ENCODE data around the gene PRM2.

Gene PRM2

DNA sequence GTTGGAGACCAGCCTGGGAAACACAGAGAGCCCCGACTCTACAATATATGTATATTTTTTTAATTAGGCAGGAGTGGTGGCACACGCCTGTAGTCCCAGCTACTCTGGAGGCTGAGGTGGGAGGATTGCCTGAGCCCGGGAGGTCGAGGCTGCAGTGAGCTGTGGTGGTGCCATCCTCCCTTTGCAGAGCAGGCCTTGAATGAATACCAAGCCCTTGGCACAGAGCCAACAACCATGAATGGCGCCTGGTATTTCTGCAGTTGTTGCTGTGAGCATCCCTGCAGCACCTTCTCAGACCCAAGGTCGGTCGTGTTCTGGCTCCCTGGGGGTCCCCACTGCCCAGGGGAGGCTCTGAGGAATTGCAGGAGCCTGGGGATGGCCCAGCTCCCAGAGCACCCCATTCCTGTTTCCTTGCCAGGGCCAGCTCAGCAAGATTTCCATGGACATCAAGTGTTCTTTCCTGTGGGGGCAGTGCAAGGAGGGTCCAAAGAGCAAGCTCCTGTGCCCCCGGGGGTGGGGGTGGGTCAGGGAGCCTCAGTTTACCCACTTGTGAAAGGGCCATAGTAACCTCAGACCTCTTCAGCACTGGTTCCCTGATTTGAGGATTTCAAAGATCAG, 43.4 kb upstream of the PRM2 start:
- DNase-seq (ENCODE audit: low read depth), result no peak
- TF ChIP-seq CTCF (conservative IDR thresholded peaks at IDR 0.05; ENCODE audit: control insufficient read depth, insufficient read depth, low read depth, low read length), result no peak

DNA sequence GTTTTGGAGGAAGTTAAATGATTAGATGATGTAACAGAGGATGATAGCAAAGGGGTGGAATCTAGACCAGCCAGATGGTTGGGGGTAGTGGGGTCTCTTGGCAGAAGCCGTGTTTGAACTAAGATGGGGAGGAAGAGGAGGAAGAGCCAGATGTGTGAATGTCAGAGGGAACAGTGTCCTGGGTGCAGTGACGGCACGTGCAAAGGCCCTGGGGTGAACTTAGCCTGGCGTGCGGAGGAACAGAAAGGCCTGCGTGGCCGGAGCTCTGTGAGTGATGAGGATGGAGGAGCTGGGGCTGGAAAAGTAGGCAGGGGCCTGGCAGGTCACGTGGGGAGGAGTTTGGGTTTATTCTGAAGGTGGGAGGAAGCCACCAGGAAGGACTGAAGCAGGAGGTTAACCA, 42.5 kb upstream of the PRM2 start:
- no peak for TF ChIP-seq CTCF (conservative IDR thresholded peaks at IDR 0.05; ENCODE audit: control insufficient read depth, insufficient read depth, low read depth, low read length)
- no peak overlapping the region for H3K4me3 ChIP-seq (ENCODE audit: control insufficient read depth, low read depth, low read length)
- DNase-seq (ENCODE audit: low read depth), result no peak

More for the DNA sequence above, 43.4 kb upstream of the PRM2 start:
- H3K4me3 ChIP-seq (ENCODE audit: control insufficient read depth, low read depth, low read length), result no peak overlapping the region

GRCh38 chr16:11316331-11317015, 40.2 kb upstream of the PRM2 start:
- DNase-seq (ENCODE audit: low read depth), result no peak
- TF ChIP-seq CTCF (conservative IDR thresholded peaks at IDR 0.05; ENCODE audit: control insufficient read depth, insufficient read depth, low read depth, low read length), result no peak
- H3K4me3 ChIP-seq (ENCODE audit: control insufficient read depth, low read depth, low read length), result no peak overlapping the region

- TF ChIP-seq CTCF (conservative IDR thresholded peaks at IDR 0.05; ENCODE audit: control insufficient read depth, insufficient read depth, low read depth, low read length), result no peak
These were observed 39.2 kb upstream of the PRM2 start for GRCh38 chr16:11315510-11315909.

GRCh38 chr16:11314309-11314894, 38.1 kb upstream of the PRM2 start:
- no peak for TF ChIP-seq CTCF (conservative IDR thresholded peaks at IDR 0.05; ENCODE audit: control insufficient read depth, insufficient read depth, low read depth, low read length)
- H3K4me3 ChIP-seq (ENCODE audit: control insufficient read depth, low read depth, low read length), result no peak overlapping the region
- no peak for DNase-seq (ENCODE audit: low read depth)

More at GRCh38 chr16:11315510-11315909, 39.2 kb upstream of the PRM2 start:
- H3K4me3 ChIP-seq (ENCODE audit: control insufficient read depth, low read depth, low read length), result no peak overlapping the region
- DNase-seq (ENCODE audit: low read depth), result no peak

DNA sequence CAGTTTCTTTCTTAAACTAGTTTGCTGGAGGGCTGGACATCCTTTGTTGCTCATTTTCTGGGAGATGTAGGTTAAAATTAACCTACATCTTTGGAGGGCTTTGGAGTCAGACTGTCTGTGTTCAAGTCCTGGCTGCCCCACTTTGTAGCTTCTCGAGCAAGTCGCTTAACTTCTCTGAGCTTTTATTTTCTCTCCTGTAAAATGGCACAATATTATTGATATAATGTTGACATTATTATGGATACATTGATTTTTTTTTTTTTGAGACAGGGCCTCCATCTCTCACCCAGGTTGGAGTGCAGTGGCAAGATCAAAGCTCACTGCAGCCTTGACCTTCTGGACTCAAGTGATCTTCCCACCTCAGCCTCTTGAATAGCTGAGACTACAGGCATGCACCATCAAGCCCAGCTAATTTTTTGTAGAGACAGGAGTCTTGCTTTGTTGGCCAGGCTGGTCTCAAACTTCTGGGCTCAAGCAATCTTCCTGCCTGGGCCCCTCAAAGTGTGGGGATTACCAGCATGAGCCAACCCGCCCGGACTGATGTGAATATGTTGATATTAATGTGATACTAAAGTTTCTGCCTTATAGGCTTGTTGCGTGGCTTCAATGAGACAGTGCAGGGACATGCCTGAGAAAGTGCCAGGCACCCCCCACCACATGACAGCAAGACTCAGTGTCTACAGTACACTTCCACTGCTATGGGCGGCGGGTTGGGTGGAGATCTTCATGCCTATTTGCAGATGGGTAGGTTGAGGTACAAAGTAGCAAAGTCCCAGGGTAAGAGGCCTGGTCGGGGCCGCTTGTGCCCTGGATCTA, 37.4 kb upstream of the PRM2 start:
- H3K4me3 ChIP-seq (ENCODE audit: control insufficient read depth, low read depth, low read length), result no peak overlapping the region
- no peak for TF ChIP-seq CTCF (conservative IDR thresholded peaks at IDR 0.05; ENCODE audit: control insufficient read depth, insufficient read depth, low read depth, low read length)
- DNase-seq (ENCODE audit: low read depth), result no peak

All from fibroblast of mammary gland (primary cell).